VCaP (cell line): Measurements from ENCODE around the gene BCR.

Experiments
- H3K27ac ChIP-seq: fragments of 450-650 bp; 2 replicates; pipeline ENCODE4 v1.5.1; 2017
- TF ChIP-seq, protein P1 (sequence below): fragments of 450-650 bp; conservative IDR thresholded peaks from 2 replicates; pipeline ENCODE4 v1.5.1; 2017; ENCODE audit warnings: mild to moderate bottlenecking, moderate library complexity

Gene BCR

DNA sequence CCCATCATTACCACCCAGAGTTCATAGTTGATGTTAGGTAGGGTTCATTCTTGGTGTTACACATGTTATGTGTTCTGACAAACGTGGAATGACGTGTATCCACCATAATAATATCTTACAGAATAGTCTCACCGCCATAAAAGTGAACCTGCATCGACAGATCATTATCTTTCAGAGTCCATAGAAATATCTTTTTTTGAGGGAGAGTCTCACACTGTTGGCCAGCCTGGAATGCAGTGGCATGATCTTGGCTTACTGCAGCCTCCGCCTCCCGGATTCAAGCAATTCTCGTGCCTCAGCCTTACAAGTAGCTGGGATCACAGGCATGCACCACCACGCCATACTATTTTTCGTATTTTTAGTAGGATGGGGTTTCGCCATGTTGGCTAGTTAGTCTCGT, 113.9 kb downstream of the BCR start:
- TF ChIP-seq, protein P1, sequence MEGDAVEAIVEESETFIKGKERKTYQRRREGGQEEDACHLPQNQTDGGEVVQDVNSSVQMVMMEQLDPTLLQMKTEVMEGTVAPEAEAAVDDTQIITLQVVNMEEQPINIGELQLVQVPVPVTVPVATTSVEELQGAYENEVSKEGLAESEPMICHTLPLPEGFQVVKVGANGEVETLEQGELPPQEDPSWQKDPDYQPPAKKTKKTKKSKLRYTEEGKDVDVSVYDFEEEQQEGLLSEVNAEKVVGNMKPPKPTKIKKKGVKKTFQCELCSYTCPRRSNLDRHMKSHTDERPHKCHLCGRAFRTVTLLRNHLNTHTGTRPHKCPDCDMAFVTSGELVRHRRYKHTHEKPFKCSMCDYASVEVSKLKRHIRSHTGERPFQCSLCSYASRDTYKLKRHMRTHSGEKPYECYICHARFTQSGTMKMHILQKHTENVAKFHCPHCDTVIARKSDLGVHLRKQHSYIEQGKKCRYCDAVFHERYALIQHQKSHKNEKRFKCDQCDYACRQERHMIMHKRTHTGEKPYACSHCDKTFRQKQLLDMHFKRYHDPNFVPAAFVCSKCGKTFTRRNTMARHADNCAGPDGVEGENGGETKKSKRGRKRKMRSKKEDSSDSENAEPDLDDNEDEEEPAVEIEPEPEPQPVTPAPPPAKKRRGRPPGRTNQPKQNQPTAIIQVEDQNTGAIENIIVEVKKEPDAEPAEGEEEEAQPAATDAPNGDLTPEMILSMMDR, result no peak
- no peak overlapping the region for H3K27ac ChIP-seq

DNA sequence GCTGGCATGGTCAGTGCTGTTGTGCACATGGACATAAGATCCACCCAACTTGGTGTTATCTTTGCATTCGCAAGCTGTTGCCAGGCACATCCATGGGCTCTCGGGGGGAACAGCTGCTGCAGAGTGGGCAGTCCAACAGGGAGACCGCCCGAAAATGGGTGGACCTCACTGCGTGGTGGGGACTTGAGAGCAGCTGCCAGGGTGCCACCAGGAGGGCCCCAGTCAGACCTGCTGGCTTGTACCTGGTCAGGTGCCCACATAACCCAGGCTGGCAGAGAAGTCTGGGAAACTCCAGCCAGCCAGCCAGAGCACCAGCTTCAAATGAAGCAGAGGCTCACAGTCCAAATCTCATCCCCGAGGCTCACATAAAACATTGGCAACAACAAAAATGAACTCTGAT, 120.2 kb downstream of the BCR start:
- TF ChIP-seq, protein P1, result no peak
- H3K27ac ChIP-seq, result no peak overlapping the region

DNA sequence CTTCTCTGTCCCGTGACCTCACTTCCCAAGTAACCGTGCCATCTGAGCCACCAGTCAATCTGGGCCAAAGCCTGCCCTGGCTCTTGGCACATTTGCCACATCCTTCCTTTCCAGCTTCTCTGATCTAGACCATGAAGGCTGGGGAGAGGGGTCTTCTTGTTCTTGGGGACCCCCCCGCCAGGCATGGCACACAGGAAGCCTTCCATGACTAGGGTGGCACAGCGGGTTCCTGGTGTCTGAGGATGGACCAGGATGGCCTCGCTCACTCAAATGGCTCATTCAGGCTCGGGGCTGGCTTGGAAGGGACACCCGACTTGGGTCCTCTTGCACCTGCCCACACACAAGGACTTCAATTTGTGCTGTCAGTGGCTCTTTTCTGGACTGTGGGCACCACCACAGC, 121.3 kb downstream of the BCR start:
- TF ChIP-seq, protein P1, result no peak
- no peak overlapping the region for H3K27ac ChIP-seq

DNA sequence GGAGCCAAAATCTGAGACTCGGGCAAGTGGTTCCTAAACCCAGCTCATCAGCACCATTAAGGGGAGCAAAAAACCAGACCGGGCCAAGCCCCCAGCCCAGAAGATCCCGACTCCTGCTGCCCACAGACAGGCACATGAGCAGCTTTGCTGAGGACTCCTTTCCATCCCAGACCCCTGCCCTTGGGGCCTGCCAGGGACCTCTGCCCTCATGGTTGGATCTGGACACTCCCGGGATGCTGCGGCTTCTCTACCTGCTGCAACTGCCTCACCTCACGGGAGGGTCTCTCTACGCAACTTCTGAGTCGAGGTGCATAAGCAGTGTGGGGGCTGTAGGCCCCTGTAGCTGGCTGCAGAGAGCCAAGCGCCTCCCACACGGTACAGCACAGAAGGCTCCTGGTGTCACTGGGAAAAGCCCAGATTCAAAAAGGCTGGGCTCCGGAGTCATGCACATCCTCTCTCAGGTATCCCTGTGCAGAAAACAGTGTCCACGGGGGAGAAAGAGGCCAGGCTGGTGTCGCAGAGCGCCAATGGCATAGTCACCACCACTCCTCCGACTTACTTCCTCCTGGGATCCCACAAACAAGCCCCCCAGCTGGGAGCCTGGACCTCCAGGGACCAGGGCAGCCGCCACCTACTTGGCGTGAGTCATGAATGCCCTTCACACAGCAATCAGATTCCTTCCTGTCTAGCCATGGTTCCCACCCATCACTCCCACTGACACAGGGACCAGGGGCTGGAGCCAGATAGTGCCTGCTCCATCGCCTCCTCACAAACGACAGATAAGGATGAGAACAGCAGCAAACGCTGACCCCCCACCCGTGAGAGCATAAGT, 122.1 kb downstream of the BCR start:
- H3K27ac ChIP-seq, result no peak overlapping the region
- TF ChIP-seq, protein P1, result no peak

DNA sequence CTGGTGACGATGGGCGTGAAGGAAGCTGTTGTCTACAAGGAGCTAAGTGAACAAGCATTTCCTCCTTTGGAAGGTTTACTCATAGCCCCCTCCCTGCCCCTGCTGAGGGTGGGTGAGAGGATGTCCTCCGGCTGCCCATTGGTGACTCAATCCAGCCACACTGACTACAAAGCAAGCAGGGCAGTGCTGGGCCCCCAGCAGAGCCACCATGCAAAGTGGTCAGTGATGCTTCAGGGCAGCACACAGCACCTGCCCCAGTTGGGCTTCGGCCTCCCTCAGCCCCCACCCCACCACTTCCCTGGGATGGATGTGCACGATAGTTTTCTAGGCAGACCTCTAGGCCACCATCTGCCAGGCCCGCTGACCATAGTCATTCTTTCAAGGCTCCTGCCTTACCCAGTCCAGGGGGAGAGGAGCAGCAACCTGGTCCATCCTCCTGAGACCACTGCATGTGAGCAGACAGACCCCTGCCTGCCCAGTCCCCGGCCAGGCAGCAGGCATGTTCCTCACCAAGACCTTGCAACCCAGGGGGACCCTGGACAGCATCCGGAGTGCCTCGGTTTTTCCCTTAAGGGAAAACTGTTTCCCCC, 125.1 kb downstream of the BCR start:
- peak overlapping the region; percentile 49 for H3K27ac ChIP-seq
- TF ChIP-seq, protein P1, result no peak

DNA sequence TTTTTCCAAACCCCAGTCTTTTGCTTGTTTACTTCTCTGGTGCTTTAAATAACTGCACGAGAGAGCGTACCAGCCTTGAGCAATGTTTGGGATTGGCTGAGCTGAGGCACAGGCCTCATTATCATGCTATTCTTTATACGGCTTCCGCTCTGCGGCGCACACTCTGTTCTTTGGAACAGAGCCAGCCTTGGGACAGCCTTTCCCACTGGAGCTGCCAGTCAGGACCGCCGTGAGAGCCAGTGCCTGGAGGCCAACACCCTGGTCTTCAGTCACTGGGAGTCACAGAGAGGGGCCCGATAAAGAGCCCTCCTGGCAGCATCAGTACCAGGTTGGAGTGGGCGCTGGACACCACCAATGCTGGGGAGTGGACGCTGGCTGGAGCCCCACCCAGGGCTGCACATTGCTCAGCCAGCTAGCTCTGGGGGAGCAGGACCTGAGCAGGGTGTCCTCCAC, 125.6 kb downstream of the BCR start:
- peak overlapping the region; percentile 49 for H3K27ac ChIP-seq
- TF ChIP-seq, protein P1, result no peak

DNA sequence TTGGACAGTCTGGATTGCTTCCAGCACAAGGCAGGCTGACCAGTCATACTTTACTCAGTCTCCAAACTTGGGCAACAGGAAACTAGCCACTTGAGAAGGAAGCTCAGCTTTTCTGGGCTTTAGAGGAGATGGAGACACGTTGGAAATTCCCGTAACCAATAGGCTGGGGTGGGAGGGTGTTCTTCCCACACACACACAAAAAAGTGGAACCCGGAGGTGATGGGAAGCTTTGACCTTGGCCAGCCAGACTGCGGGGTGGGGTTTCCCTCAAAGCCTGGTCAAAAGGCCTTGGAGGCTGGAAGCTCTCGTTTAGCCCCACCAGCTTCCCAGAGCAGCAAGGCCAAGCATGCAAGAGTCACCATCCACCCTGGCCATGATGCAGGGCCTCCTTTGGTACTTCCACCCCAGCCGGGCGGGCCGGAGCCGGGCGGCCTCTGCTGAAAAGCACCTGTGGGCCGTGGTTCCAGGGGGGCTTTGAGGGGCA, 126.2 kb downstream of the BCR start:
- peak overlapping the region; percentile 49; the same call in 1 of the 2 replicates for H3K27ac ChIP-seq
- TF ChIP-seq, protein P1, result no peak
